Measurements from ENCODE around the gene RAB44.
"Not testable (repeated sequence)": the region's sequence is repeated elsewhere in the genome, so short reads cannot be mapped to it uniquely, and the experiment has no call there.

Gene RAB44

GRCh38 chr6:36703081-36703606 is 5.5 kb downstream of the RAB44 start:
- no peak overlapping the region for H3K4me3 ChIP-seq (ENCODE audit: low read depth in 1 of 2, low read length in 2 of 2)

GRCh38 chr6:36703982-36704381 is 6.4 kb downstream of the RAB44 start:
- Histone ChIP-seq H3K4me3 (ENCODE audit: low read depth in 1 of 2, low read length in 2 of 2) (no peak overlapping the region), H3K4me1 (ENCODE audit: control insufficient read depth in 1 of 2, insufficient read depth in 2 of 2, low read length in 2 of 2) (no peaks in the 10 kb centered on the region), H3K27ac (ENCODE audit: low read length) (no peak overlapping the region), H3K27me3 (ENCODE audit: low read depth, low read length) (no peaks in the 10 kb centered on the region), H3K9me3 (ENCODE audit: control insufficient read depth in 1 of 2, low read length in 2 of 2) (no peaks in the 10 kb centered on the region), H3K36me3 (ENCODE audit: control insufficient read depth in 1 of 2, insufficient read depth in 2 of 2, low read length in 2 of 2) (no peaks in the 10 kb centered on the region)

More at GRCh38 chr6:36703081-36703606, 5.5 kb downstream of the RAB44 start:
- no peaks in the 10 kb centered on the region for H3K27me3 ChIP-seq (ENCODE audit: low read depth, low read length)
- H3K9me3 ChIP-seq (ENCODE audit: control insufficient read depth in 1 of 2, low read length in 2 of 2) = no peaks in the 10 kb centered on the region
- no peak overlapping the region for H3K27ac ChIP-seq (ENCODE audit: low read length)
- no peaks in the 10 kb centered on the region for H3K36me3 ChIP-seq (ENCODE audit: control insufficient read depth in 1 of 2, insufficient read depth in 2 of 2, low read length in 2 of 2)
- no peaks in the 10 kb centered on the region for H3K4me1 ChIP-seq (ENCODE audit: control insufficient read depth in 1 of 2, insufficient read depth in 2 of 2, low read length in 2 of 2)

GRCh38 chr6:36704961-36705577 is 7.4 kb downstream of the RAB44 start:
- H3K4me3 ChIP-seq (ENCODE audit: low read depth in 1 of 2, low read length in 2 of 2); H3K9me3 ChIP-seq (ENCODE audit: control insufficient read depth in 1 of 2, low read length in 2 of 2); H3K36me3 ChIP-seq (ENCODE audit: control insufficient read depth in 1 of 2, insufficient read depth in 2 of 2, low read length in 2 of 2); H3K27me3 ChIP-seq (ENCODE audit: low read depth, low read length); H3K4me1 ChIP-seq (ENCODE audit: control insufficient read depth in 1 of 2, insufficient read depth in 2 of 2, low read length in 2 of 2); H3K27ac ChIP-seq (ENCODE audit: low read length): not testable (repeated sequence)

- Histone ChIP-seq H3K9me3 (ENCODE audit: control insufficient read depth in 1 of 2, low read length in 2 of 2) (no peaks in the 10 kb centered on the region), H3K4me3 (ENCODE audit: low read depth in 1 of 2, low read length in 2 of 2) (no peak overlapping the region), H3K27me3 (ENCODE audit: low read depth, low read length) (no peaks in the 10 kb centered on the region), H3K27ac (ENCODE audit: low read length) (no peak overlapping the region), H3K4me1 (ENCODE audit: control insufficient read depth in 1 of 2, insufficient read depth in 2 of 2, low read length in 2 of 2) (no peaks in the 10 kb centered on the region), H3K36me3 (ENCODE audit: control insufficient read depth in 1 of 2, insufficient read depth in 2 of 2, low read length in 2 of 2) (no peaks in the 10 kb centered on the region)
These were observed 8.7 kb downstream of the RAB44 start for GRCh38 chr6:36706339-36706738.

GRCh38 chr6:36712816-36713215 is 15.2 kb downstream of the RAB44 start:
- no peaks in the 10 kb centered on the region for H3K27me3 ChIP-seq (ENCODE audit: low read depth, low read length)
- no peaks in the 10 kb centered on the region for H3K36me3 ChIP-seq (ENCODE audit: control insufficient read depth in 1 of 2, insufficient read depth in 2 of 2, low read length in 2 of 2)
- H3K4me3 ChIP-seq (ENCODE audit: low read depth in 1 of 2, low read length in 2 of 2) = no peak overlapping the region
- no peaks in the 10 kb centered on the region for H3K4me1 ChIP-seq (ENCODE audit: control insufficient read depth in 1 of 2, insufficient read depth in 2 of 2, low read length in 2 of 2)
- no peak overlapping the region for H3K27ac ChIP-seq (ENCODE audit: low read length)
- no peaks in the 10 kb centered on the region for H3K9me3 ChIP-seq (ENCODE audit: control insufficient read depth in 1 of 2, low read length in 2 of 2)

GRCh38 chr6:36713846-36714245 is 16.2 kb downstream of the RAB44 start:
- no peaks in the 10 kb centered on the region for H3K4me1 ChIP-seq (ENCODE audit: control insufficient read depth in 1 of 2, insufficient read depth in 2 of 2, low read length in 2 of 2)
- no peaks in the 10 kb centered on the region for H3K9me3 ChIP-seq (ENCODE audit: control insufficient read depth in 1 of 2, low read length in 2 of 2)
- no peaks in the 10 kb centered on the region for H3K27me3 ChIP-seq (ENCODE audit: low read depth, low read length)
- no peaks in the 10 kb centered on the region for H3K36me3 ChIP-seq (ENCODE audit: control insufficient read depth in 1 of 2, insufficient read depth in 2 of 2, low read length in 2 of 2)
- H3K4me3 ChIP-seq (ENCODE audit: low read depth in 1 of 2, low read length in 2 of 2) = no peak overlapping the region
- H3K27ac ChIP-seq (ENCODE audit: low read length) = no peak overlapping the region

- H3K27me3 ChIP-seq (ENCODE audit: low read depth, low read length) = no peaks in the 10 kb centered on the region
- H3K4me3 ChIP-seq (ENCODE audit: low read depth in 1 of 2, low read length in 2 of 2) = no peak overlapping the region
- H3K4me1 ChIP-seq (ENCODE audit: control insufficient read depth in 1 of 2, insufficient read depth in 2 of 2, low read length in 2 of 2) = no peaks in the 10 kb centered on the region
- no peaks in the 10 kb centered on the region for H3K9me3 ChIP-seq (ENCODE audit: control insufficient read depth in 1 of 2, low read length in 2 of 2)
- H3K36me3 ChIP-seq (ENCODE audit: control insufficient read depth in 1 of 2, insufficient read depth in 2 of 2, low read length in 2 of 2) = no peaks in the 10 kb centered on the region
- no peak overlapping the region for H3K27ac ChIP-seq (ENCODE audit: low read length)
These were observed 16.9 kb downstream of the RAB44 start for GRCh38 chr6:36714511-36714910.

- Histone ChIP-seq H3K4me1 (ENCODE audit: control insufficient read depth in 1 of 2, insufficient read depth in 2 of 2, low read length in 2 of 2) (no peaks in the 10 kb centered on the region), H3K27me3 (ENCODE audit: low read depth, low read length) (no peaks in the 10 kb centered on the region), H3K27ac (ENCODE audit: low read length) (no peak overlapping the region), H3K4me3 (ENCODE audit: low read depth in 1 of 2, low read length in 2 of 2) (no peak overlapping the region), H3K9me3 (ENCODE audit: control insufficient read depth in 1 of 2, low read length in 2 of 2) (no peaks in the 10 kb centered on the region), H3K36me3 (ENCODE audit: control insufficient read depth in 1 of 2, insufficient read depth in 2 of 2, low read length in 2 of 2) (no peaks in the 10 kb centered on the region)
These were observed 17.8 kb downstream of the RAB44 start for GRCh38 chr6:36715469-36715868.

GRCh38 chr6:36716476-36717093 is 19.0 kb downstream of the RAB44 start:
- Histone ChIP-seq H3K4me1 (ENCODE audit: control insufficient read depth in 1 of 2, insufficient read depth in 2 of 2, low read length in 2 of 2) (no peaks in the 10 kb centered on the region), H3K27ac (ENCODE audit: low read length) (no peak overlapping the region), H3K27me3 (ENCODE audit: low read depth, low read length) (no peaks in the 10 kb centered on the region), H3K9me3 (ENCODE audit: control insufficient read depth in 1 of 2, low read length in 2 of 2) (no peaks in the 10 kb centered on the region), H3K36me3 (ENCODE audit: control insufficient read depth in 1 of 2, insufficient read depth in 2 of 2, low read length in 2 of 2) (no peaks in the 10 kb centered on the region), H3K4me3 (ENCODE audit: low read depth in 1 of 2, low read length in 2 of 2) (no peak overlapping the region)

GRCh38 chr6:36717231-36717825 is 19.7 kb downstream of the RAB44 start:
- Histone ChIP-seq H3K4me3 (ENCODE audit: low read depth in 1 of 2, low read length in 2 of 2) (no peak overlapping the region), H3K9me3 (ENCODE audit: control insufficient read depth in 1 of 2, low read length in 2 of 2) (no peaks in the 10 kb centered on the region), H3K27me3 (ENCODE audit: low read depth, low read length) (no peaks in the 10 kb centered on the region), H3K36me3 (ENCODE audit: control insufficient read depth in 1 of 2, insufficient read depth in 2 of 2, low read length in 2 of 2) (no peaks in the 10 kb centered on the region), H3K27ac (ENCODE audit: low read length) (no peak overlapping the region), H3K4me1 (ENCODE audit: control insufficient read depth in 1 of 2, insufficient read depth in 2 of 2, low read length in 2 of 2) (no peaks in the 10 kb centered on the region)

GRCh38 chr6:36717871-36718540 is 20.4 kb downstream of the RAB44 start:
- Histone ChIP-seq H3K36me3 (ENCODE audit: control insufficient read depth in 1 of 2, insufficient read depth in 2 of 2, low read length in 2 of 2) (no peaks in the 10 kb centered on the region), H3K4me3 (ENCODE audit: low read depth in 1 of 2, low read length in 2 of 2) (no peak overlapping the region), H3K9me3 (ENCODE audit: control insufficient read depth in 1 of 2, low read length in 2 of 2) (no peaks in the 10 kb centered on the region), H3K27ac (ENCODE audit: low read length) (no peak overlapping the region), H3K4me1 (ENCODE audit: control insufficient read depth in 1 of 2, insufficient read depth in 2 of 2, low read length in 2 of 2) (no peaks in the 10 kb centered on the region), H3K27me3 (ENCODE audit: low read depth, low read length) (no peaks in the 10 kb centered on the region)
